NCI-H2107 treated with DMSO at 0.1 percent for 48 hours (cell line): ENCODE data around the gene GAK.

ENCODE experiments used
- DNase-seq: peaks from one replicate; lab custom pipeline; 2025; ENCODE audit not compliant: unreplicated experiment; lab: John Stamatoyannopoulos, UW

The GAK gene

GRCh38 chr4:891747-892146 lies 40.4 kb downstream of the GAK start:
- DNase-seq: no peak

GRCh38 chr4:890036-890695 lies 42.0 kb downstream of the GAK start:
- no peak for DNase-seq

DNA sequence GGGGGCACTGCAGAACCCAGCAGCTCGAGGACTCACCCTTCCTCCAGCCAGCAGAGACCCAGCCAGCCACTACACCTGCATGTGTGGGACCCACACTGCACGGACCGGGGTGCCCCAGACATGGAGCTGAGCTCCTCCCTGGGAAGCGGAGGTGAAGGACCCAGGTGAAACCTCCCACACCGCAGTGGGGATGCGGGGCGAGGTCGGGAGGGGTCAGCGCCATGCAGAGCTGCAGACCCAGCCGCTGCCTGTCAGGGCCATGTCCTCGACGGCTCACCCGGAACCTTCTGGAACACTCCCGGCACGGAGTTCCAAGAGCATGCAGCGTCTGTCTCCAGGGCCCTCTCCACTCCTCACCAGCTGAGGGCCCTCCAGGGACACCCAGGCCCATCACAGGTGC lies 42.6 kb downstream of the GAK start:
- DNase-seq: no peak

DNA sequence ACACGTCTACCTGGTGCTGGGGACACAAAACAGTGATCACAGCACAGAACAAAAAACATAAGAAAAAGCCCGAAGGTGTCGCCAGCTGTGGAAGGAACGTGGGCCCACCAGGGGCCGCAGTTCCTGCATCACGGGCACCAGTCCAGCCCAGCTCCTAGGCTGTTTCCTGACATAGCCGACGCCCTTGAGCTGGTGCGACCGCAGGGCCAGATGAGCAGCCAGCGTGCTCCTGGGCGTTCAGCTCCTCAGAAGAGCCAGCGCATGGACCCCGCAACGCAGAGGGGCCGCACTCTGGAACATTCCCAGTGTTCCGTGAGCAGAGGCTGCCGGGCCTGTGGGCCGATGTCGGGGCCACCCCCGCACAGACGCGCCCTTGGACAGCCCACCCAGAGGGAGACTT lies 44.1 kb downstream of the GAK start:
- no peak for DNase-seq

DNA sequence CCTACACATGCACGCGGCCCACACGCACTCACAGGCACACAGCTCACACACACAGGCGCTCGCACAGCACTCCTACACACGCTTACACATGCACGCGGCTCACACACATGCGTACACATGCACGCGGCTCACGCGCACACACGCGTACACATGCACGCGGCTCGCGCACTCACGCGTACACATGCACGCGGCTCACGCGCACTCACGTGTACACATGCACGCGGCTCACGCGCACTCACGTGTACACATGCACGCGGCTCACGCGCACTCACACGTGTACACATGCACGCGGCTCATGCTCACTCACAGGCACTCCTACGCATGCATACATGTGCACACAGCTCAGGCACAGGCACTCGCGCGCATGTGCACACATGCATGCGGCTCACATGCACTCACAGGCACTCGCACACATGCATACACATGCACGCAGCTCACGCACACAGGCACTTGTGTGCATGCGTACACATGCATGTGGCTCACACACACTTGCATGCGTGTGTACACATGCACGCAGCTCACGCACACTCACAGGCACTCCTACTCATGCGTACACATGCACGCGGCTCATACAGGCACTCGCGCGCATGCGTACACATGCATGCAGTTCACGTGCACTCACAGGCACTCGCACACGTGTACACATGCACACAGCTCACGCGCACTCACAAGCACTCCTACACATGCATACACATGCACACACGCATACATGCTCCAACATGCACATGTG lies 44.9 kb downstream of the GAK start:
- no peak for DNase-seq

DNA sequence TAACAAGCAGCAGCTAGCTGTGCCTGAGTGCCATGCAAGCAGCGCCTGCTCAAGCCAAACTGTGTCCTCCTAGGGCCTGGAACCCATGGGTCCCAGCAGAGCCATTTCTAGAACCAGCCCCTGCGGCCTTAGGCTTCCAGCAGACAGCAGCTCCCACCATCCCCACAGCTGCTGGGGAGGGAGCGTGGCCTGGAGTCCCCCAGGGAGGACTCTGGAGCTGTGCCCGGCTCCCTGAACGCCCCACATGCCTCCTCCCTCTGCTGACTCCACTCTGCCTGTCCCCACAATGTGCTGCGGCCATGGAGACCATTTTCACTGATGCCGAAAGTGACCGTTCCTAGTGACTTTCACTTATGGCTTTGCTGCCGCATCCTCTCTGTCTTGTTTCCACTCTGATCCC lies 45.9 kb downstream of the GAK start:
- DNase-seq: no peak

DNA sequence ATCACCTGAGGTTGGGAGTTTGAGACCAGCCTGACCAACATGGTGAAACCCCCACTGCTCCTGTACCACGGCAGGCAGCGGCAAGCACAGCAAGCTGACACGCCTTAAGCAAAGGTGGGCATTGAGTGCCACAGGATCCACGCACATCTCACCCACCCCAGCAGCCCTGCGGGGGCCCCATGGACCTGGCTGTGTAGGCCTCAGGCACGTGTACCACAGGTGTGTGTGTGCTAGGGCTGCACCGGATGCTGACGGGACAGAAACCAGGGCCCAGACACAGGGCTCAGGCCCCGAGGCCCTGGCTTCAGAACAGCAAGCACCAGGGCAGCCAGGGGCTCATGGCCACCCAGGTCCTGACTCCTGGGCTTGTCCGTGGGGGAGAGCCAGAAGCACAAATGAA lies 46.8 kb downstream of the GAK start:
- no peak for DNase-seq

DNA sequence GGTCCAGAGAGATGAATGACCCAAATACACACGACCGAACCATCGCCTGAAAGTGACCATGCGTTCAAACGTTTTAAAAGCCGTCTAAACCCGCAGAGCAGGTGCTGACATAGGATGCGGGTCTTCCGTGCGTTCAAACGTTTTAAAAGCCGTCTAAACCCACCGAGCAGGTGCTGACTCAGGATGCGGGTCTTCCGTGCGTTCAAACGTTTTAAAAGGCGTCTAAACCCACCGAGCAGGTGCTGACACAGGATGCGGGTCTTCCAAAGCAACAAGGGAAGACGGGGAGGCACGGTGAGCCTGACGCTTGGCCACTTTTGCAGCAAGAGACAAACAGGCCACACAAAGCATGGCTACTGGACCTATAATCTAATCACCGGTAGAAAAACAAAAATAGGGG lies 47.2 kb downstream of the GAK start:
- DNase-seq: no peak

DNA sequence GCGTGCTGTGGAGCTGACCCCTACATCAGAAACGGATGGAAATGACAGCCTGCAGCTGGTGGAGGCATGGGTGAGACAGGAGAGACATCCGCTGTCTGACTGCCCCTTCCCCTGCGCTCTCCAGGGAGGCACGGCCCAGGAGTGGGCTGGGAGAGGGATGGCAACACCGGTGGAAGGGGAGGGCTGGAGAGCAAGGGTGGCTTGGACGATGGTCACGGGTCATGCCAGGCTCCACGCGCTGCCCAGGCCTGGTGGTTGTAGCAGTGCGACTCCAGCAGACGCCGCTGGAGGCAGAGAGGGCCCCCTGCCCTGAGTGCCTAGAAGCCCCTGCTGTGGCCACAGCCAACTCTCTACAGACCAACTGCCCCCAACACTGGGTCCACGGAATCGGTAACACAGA lies 47.9 kb downstream of the GAK start:
- no peak for DNase-seq

GRCh38 chr4:883377-884095 lies 48.6 kb downstream of the GAK start:
- DNase-seq: no peak

DNA sequence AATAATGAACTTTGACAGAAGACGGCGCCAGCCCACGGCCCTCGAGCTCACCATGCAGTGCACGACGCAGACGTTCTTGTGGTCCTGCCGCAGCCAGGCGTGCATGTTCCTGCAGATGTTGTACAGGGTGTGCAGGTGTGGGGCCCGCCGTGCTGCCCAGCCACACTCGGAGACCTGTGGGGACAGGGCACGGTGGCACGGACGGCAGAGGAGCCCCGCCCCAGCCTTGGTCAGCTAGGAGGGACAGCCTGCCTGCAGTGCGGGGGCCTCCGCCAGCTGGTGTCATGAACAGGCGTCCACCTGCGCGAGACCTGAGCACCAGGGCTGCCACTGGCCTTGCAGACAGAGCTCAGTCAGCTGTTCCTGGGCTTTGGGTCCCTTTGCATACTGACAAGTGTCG lies 49.5 kb downstream of the GAK start:
- DNase-seq: no peak

DNA sequence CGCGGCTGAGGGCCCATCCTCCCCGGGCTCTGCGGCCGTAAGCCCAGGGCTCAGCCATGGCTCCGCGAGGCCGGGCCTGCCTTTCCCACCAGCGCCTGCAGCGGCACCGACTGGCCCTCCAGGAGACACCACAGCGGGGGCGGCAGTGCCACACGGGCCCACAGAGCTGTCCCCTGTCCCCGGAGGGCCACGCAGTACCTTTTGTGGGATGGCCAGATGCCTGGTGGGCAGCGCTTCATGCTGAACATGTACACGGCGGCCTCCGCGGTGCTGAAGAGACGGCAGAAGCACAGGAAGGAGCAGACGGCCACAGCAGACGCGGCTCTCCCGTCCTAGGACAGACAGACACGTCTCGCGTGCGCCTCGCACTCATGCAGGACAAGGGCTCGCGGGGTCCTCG lies 50.4 kb downstream of the GAK start:
- no peak for DNase-seq

GRCh38 chr4:880684-881405 lies 51.3 kb downstream of the GAK start:
- no peak for DNase-seq

DNA sequence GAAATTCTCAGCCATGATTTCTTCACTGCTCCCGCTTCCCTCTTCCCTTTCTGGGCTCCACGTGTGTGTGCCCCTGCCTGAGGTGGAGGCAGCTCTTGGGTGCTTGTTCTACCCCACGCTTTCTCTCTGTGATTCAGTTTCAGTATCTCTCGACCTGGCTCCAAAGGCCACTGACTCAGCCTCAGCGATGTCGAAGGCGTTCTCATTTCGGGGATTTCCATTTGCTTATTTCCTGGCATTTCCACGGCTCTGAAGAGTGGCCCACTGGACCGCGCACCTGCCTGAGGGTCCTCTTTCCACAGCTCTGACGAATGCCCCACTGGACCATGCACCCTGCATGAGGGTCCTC lies 52.4 kb downstream of the GAK start:
- no peak for DNase-seq

DNA sequence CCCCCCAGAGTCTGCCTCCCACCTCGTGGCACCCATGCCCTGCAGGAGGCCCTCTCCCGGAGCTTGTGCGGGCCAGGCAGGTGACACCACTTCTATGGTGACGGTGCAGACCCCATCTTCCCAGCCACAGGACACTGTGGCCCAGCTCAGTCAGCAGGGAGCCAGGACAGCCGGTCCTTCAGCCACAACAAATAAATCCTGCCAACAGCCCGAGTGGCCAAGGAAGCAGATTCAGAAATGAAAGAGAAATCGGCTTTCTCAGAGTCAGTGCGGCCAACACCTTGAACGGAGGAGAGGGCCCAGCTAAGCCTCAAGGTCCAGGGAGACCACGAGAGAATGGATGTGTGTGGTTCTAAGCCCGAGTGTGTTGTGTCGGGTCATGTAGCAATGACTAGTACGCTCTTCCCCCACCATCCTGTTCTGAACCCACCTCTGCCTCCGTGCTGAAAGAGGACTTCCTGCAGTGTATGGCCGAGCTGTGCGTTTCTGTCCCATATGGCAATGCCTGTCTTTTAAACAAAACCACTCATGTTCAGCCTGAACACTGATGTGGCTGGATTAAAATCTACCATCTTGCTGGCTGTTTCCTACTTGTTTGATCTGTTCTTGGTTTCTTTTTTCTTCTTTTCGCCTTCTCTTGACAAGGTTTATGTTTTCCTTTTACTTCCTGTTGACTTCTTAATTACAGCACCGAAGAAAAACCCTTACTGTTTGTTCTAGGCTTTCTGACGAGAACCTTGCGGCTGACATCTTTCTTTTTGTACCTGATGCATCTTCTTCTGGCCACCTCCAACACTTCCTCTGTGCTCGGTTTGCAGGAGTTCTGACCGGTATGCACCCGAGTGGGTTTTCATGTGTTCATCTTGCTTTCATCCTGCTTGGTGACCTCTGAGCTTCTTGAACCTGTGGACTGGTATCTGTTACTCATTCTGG lies 53.1 kb downstream of the GAK start:
- DNase-seq: no peak

GRCh38 chr4:877502-877901 lies 54.6 kb downstream of the GAK start:
- no peak for DNase-seq

GRCh38 chr4:876780-877179 lies 55.3 kb downstream of the GAK start:
- DNase-seq: no peak

- DNase-seq: no peak
Observed at GRCh38 chr4:875818-876423, 56.2 kb downstream of the GAK start.

DNA sequence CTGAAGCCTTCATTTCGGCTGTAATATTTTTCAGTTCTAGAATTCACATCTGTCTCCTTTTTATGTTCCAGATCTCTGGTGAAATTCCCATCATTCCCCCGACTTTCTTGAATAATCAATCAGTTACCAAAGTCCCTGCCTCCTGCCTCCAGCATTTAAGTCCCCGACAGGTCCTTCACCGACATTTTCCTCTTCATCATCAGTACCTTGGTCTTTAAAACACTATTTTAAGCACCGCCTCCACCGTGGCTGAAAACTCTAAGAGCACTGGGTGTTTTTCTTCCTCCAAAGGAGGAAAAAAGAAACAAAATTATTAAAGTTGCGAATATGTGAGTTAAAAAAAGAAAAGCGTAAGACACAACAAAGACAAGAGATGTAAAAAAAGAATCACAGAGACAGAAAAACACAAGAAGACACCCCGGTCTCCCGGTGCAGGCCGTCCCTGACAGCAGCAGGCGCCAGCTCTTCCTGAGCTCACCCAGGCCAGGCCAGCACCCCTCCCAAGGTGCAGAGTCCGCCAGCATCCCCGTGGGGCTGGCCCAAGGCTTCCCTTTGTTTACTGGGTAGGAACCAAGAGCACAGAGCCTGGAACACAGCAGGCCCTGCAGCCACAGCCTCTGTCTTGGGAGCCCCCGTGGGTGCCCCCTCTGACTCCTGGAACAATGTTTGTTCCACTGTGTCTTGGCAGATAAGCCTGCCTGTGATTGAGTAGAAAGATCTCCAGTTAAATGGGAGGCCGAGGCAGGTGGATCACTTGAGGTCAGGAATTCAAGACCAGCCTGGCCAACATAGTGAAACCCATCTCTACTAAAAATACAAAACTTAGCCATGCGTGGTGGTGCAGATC lies 56.9 kb downstream of the GAK start:
- DNase-seq: no peak
